ES-I3 (cell line): Measurements from ENCODE around the gene FAM3A.

Experiments used
- H3K36me3 ChIP-seq: 2 replicates; pipeline ENCODE4 v1.6.1; 2013; ENCODE audit warnings: mild to moderate bottlenecking, low read length, control low read depth, moderate library complexity; ENCODE audit not compliant: insufficient read depth
- H3K4me1 ChIP-seq: 2 replicates; pipeline ENCODE4 v1.6.1; 2013; ENCODE audit warnings: mild to moderate bottlenecking, control low read depth, low read length; ENCODE audit not compliant: insufficient read depth
- H3K9ac ChIP-seq: 2 replicates; pipeline ENCODE4 v1.6.1; 2013; ENCODE audit warnings: low read depth, mild to moderate bottlenecking, low read length, moderate library complexity
- H3K9me3 ChIP-seq: 2 replicates; pipeline ENCODE4 v1.6.1; 2013; ENCODE audit warnings: mild to moderate bottlenecking, low read length, moderate library complexity; ENCODE audit not compliant: control insufficient read depth, insufficient read depth

The FAM3A gene

GRCh38 chrX:154459832-154460231, 56.2 kb downstream of the FAM3A start:
- Histone ChIP-seq H3K4me1 (no peaks in the 10 kb centered on the region; the same call in 1 of the 2 replicates), H3K9ac (no peak overlapping the region), H3K9me3 (no peaks in the 10 kb centered on the region), H3K36me3 (no peaks in the 10 kb centered on the region)

- peak overlapping the region; percentile 44; the same call in 1 of the 2 replicates for H3K9ac ChIP-seq
- H3K4me1 ChIP-seq = no peaks in the 10 kb centered on the region; the same call in 1 of the 2 replicates
- H3K9me3 ChIP-seq = no peaks in the 10 kb centered on the region
- H3K36me3 ChIP-seq = no peaks in the 10 kb centered on the region
Measured at GRCh38 chrX:154458954-154459778, 56.9 kb downstream of the FAM3A start.

DNA sequence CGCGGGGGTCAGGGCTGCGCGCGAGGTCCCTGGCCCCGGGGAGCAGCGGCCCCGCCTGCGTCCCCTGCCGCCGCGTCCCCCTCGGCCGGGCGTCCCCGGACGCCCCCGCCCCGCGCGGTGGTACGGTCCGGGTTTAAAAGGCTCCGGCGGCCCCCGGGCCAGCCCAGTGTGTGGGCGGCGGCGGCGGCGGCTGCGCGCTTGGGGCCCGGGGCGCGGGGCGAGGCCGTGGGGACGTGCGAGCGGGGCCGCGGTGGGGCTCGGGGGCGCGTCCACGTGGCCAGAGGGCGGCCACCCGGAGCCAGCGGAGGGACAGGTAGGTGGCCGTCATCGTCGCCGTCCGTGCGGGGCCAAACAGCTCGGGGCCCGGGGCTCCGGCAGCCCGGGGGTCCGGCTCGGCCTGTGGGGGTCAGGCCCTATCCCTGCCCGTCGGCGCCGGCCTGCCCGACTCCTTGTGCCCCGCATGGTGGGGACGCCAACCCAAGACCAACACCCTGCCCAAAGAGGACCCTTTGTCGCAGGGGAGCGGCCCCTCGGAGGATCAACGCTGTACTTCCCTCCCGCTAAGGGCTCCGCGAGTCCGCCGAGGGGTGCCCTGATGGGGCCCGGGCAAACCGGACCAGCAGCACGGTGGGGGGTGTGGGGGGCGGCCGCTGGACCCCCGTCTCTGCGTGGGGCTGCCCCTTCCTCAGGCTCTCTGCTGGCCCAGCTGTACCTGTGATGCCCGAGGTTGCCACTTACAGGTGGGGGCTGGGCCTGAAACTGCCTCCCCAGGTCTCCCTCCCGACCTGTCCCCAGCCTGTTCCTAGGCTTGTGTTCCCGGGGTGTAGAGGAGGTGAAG, 57.7 kb downstream of the FAM3A start, which contains the start of gene PLXNA3:
TSS of gene PLXNA3 (plus strand) at position 166 of the 838 bp plus-strand sequence. CDS start 1,903 bp downstream, outside the sequence.
- no peaks in the 10 kb centered on the region for H3K36me3 ChIP-seq
- peak within 1 kb of the TSS; percentile 45; the same call in 1 of the 2 replicates for H3K9ac ChIP-seq
- no peaks in the 10 kb centered on the region; the same call in 1 of the 2 replicates for H3K4me1 ChIP-seq
- no peaks in the 10 kb centered on the region for H3K9me3 ChIP-seq

GRCh38 chrX:154457491-154458115, 58.4 kb downstream of the FAM3A start:
- Histone ChIP-seq H3K9ac (peak overlapping the region; percentile 45; the same call in 1 of the 2 replicates), H3K9me3 (no peaks in the 10 kb centered on the region)

More at GRCh38 chrX:154457491-154458115, 58.4 kb downstream of the FAM3A start:
- no peaks in the 10 kb centered on the region; the same call in 1 of the 2 replicates for H3K4me1 ChIP-seq
- no peaks in the 10 kb centered on the region for H3K36me3 ChIP-seq
